ENCODE measurements around the gene POLG2. TPM values are rescaled to one million over a fixed set of nuclear protein-coding genes. Genes with fewer than 3 reads are reported as not detected.

POLG2 gene
- total and polyA plus RNA-seq, 2 of the 8 experiments (the other 6 are each of a cell fraction or from before 2014, with no cell fraction given): 9.7 to 34.3 TPM

GRCh38 chr17:64536913-64537312, 40.1 kb upstream of the POLG2 start (continued):
- no peak for TF ChIP-seq ZNF274 (IDR thresholded peaks at IDR 0.05; ENCODE audit: borderline replicate concordance, extremely low read depth, low read length)
- TF ChIP-seq SRF (IDR thresholded peaks at IDR 0.05; ENCODE audit: low read depth, low read length): no peak
